ENCODE data around the gene RAP1GAP.

DNA sequence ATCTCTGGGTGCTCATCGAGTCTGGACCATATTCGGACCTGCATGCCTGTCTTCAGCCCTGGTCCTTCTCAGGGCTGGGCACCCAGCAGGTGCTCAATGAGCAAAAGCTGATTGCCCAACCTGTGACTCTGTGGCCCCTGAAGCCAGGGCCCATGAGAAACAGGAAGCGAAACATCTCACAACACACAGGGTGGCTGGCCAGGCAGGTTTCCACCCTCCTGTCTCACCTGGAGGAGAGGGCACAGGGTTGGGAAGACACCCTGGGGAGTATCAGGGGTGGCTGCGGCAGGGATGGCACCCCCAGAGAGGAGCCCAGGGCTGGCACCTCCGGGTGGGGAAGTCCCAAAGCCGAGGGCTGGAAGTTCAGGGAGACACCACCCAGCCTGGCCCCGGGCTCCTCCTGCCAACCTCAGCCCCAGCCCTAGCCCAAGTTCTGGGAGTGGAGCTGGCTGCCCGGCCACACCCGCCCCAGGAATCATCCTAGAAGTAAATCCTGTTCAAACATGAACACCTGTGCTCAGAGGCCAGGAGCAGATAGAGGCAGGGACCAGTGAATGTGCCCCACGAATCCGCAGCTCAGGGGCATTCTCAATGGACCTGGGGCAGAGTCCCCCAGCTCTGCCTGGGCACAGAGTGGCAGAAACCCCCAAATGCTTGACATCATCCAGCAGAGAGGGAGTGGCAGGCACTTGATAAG lies 54.6 kb downstream of the RAP1GAP start:
- TF ChIP-seq, protein P1, sequence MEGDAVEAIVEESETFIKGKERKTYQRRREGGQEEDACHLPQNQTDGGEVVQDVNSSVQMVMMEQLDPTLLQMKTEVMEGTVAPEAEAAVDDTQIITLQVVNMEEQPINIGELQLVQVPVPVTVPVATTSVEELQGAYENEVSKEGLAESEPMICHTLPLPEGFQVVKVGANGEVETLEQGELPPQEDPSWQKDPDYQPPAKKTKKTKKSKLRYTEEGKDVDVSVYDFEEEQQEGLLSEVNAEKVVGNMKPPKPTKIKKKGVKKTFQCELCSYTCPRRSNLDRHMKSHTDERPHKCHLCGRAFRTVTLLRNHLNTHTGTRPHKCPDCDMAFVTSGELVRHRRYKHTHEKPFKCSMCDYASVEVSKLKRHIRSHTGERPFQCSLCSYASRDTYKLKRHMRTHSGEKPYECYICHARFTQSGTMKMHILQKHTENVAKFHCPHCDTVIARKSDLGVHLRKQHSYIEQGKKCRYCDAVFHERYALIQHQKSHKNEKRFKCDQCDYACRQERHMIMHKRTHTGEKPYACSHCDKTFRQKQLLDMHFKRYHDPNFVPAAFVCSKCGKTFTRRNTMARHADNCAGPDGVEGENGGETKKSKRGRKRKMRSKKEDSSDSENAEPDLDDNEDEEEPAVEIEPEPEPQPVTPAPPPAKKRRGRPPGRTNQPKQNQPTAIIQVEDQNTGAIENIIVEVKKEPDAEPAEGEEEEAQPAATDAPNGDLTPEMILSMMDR (IDR thresholded peaks at IDR 0.05), result no peak
- TF ChIP-seq POLR2A (IDR thresholded peaks at IDR 0.05) (no peak), POLR2AphosphoS5 (IDR thresholded peaks at IDR 0.05) (no peak)
